Progenitor cell of endocrine pancreas (in vitro differentiated cells): ENCODE measurements around the gene CREBL2. TPM values are rescaled to one million over a fixed set of nuclear protein-coding genes. Genes with fewer than 3 reads are reported as not detected.
A peak's percentile ranks its signal among the peaks of the same experiment; 100 is the strongest.
"Not testable (repeated sequence)": the region's sequence is repeated elsewhere in the genome, so short reads cannot be mapped to it uniquely, and the experiment has no call there.

Experiments used
- DNase-seq: peaks from one replicate; pipeline ENCODE4 v3.0.0; 2021; ENCODE audit warnings: low spot score; ENCODE audit not compliant: unreplicated experiment
- H3K27ac Mint-ChIP-seq: 2 replicates; pipeline ENCODE4 v1.8.0; 2021; ENCODE audit warnings: mild to moderate bottlenecking, moderate library complexity, mixed read lengths
- H3K27me3 Mint-ChIP-seq: 2 replicates; pipeline ENCODE4 v1.8.0; 2021; ENCODE audit warnings: mixed read lengths
- H3K36me3 Mint-ChIP-seq: 2 replicates; pipeline ENCODE4 v1.8.0; 2022; ENCODE audit warnings: mixed read lengths; ENCODE audit not compliant: insufficient read depth
- H3K4me1 Mint-ChIP-seq: 2 replicates; pipeline ENCODE4 v1.8.0; 2021; ENCODE audit warnings: low read depth, mixed read lengths
- H3K4me3 Mint-ChIP-seq: 2 replicates; pipeline ENCODE4 v1.8.0; 2021; ENCODE audit warnings: low read depth, mild to moderate bottlenecking, moderate library complexity, mixed read lengths
- H3K9me3 Mint-ChIP-seq: 2 replicates; pipeline ENCODE4 v1.8.0; 2021; ENCODE audit warnings: low read depth, mixed read lengths
- total RNA-seq: library from RNA; stranded (reverse); gene quantifications from 2 replicates; pipeline ENCODE4 v1.2.1, GENCODE V29; 2021
- TF ChIP-seq, protein P1 (sequence below): fragments of 200-600 bp; sonication (generic); IDR thresholded peaks from one replicate; pipeline ENCODE4 v1.5.0; 2021; ENCODE audit warnings: antibody characterized with exemption, mild to moderate bottlenecking; ENCODE audit not compliant: unreplicated experiment

CREBL2 gene
- total RNA-seq, 1 donor from 2014 or later: 18.5 TPM

GRCh38 chr12:12642916-12643315 lies 31.2 kb downstream of the CREBL2 start:
- no peaks in the 10 kb centered on the region for H3K4me1 Mint-ChIP-seq
- H3K27ac Mint-ChIP-seq: no peak overlapping the region
- H3K4me3 Mint-ChIP-seq: no peak overlapping the region
- DNase-seq: no peak
- H3K27me3 Mint-ChIP-seq: no peaks in the 10 kb centered on the region
- peaks cover 29% of the 10 kb centered on the region for H3K9me3 Mint-ChIP-seq
- TF ChIP-seq, protein P1, sequence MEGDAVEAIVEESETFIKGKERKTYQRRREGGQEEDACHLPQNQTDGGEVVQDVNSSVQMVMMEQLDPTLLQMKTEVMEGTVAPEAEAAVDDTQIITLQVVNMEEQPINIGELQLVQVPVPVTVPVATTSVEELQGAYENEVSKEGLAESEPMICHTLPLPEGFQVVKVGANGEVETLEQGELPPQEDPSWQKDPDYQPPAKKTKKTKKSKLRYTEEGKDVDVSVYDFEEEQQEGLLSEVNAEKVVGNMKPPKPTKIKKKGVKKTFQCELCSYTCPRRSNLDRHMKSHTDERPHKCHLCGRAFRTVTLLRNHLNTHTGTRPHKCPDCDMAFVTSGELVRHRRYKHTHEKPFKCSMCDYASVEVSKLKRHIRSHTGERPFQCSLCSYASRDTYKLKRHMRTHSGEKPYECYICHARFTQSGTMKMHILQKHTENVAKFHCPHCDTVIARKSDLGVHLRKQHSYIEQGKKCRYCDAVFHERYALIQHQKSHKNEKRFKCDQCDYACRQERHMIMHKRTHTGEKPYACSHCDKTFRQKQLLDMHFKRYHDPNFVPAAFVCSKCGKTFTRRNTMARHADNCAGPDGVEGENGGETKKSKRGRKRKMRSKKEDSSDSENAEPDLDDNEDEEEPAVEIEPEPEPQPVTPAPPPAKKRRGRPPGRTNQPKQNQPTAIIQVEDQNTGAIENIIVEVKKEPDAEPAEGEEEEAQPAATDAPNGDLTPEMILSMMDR: no peak
- H3K36me3 Mint-ChIP-seq: peaks cover 63% of the 10 kb centered on the region

- Mint-ChIP-seq H3K4me3 (no peak overlapping the region), H3K27ac (no peak overlapping the region), H3K9me3 (peaks cover 33% of the 10 kb centered on the region), H3K36me3 (peaks cover 50% of the 10 kb centered on the region), H3K27me3 (no peaks in the 10 kb centered on the region), H3K4me1 (no peaks in the 10 kb centered on the region)
- TF ChIP-seq, protein P1: peak; percentile 52
- no peak for DNase-seq
Measured at GRCh38 chr12:12645485-12645884, 33.8 kb downstream of the CREBL2 start.

GRCh38 chr12:12645968-12646367 lies 34.3 kb downstream of the CREBL2 start:
- peaks cover 31% of the 10 kb centered on the region for H3K9me3 Mint-ChIP-seq
- H3K27me3 Mint-ChIP-seq, DNase-seq, H3K4me3 Mint-ChIP-seq, H3K27ac Mint-ChIP-seq, H3K4me1 Mint-ChIP-seq: not testable (repeated sequence)
- peaks cover 45% of the 10 kb centered on the region for H3K36me3 Mint-ChIP-seq

DNA sequence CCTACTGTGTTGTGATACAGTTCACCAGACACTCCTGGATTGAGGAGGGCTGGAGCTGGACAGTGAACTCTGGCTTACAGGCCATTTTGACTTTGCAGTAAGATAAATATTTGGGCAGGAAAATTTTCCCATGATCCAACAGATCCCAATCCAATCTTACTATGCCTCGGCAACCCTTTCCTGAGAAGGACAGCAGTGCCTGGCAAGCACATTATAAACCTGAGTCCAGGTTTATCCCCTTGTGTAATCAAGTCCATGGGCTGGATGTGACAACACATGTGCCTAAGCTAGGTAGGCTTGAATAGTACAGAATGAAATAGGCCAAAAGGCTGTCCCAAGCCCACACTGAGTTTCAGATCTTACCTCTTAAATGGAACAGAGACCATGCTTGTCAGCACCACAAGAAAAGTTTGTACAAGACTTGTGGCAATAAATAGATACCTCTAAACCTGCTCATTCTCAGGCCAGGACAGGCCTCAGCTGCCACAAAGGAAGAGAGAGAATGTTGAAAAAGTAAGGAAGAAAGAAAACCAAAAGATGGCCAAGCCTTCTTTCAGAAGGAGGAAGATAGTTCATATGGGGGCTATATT lies 34.9 kb downstream of the CREBL2 start:
- Mint-ChIP-seq H3K9me3 (peaks cover 31% of the 10 kb centered on the region), H3K4me1 (no peaks in the 10 kb centered on the region), H3K27me3 (no peaks in the 10 kb centered on the region), H3K36me3 (peaks cover 43% of the 10 kb centered on the region), H3K4me3 (no peak overlapping the region), H3K27ac (no peak overlapping the region)
- TF ChIP-seq, protein P1: no peak
- no peak for DNase-seq

DNA sequence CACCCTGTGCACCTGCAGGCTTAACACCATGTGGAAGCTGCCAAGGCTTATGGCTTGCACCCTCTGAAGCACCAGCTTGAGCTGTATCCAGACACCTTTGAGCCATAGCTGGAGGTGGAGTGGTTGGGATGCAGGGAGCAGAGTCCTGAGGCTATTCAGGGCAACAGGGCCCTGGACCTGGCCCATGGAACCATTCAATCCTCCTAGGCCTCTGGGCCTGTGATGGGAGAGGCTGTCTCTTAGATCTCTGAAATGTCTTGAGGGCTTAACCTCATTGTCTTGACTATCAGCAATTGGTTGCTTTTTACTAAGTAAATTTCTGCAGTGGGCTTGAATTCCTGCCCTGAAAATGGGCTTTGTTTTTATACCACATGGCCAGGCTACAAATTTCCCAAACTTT lies 36.6 kb downstream of the CREBL2 start:
- no peaks in the 10 kb centered on the region for H3K4me1 Mint-ChIP-seq
- peaks cover 31% of the 10 kb centered on the region for H3K9me3 Mint-ChIP-seq

More for the DNA sequence above, 36.6 kb downstream of the CREBL2 start:
- TF ChIP-seq, protein P1: no peak
- DNase-seq: no peak
- Mint-ChIP-seq H3K4me3 (no peak overlapping the region), H3K27ac (no peak overlapping the region), H3K36me3 (peaks cover 30% of the 10 kb centered on the region), H3K27me3 (no peaks in the 10 kb centered on the region)
